ENCODE data around the gene MED4. TPM values are rescaled to one million over a fixed set of nuclear protein-coding genes. Genes with fewer than 3 reads are reported as not detected.

Gene MED4
- polyA plus RNA-seq, 1 of the 3 experiments (the other 2 are of a cell fraction): 42.2 TPM

DNA sequence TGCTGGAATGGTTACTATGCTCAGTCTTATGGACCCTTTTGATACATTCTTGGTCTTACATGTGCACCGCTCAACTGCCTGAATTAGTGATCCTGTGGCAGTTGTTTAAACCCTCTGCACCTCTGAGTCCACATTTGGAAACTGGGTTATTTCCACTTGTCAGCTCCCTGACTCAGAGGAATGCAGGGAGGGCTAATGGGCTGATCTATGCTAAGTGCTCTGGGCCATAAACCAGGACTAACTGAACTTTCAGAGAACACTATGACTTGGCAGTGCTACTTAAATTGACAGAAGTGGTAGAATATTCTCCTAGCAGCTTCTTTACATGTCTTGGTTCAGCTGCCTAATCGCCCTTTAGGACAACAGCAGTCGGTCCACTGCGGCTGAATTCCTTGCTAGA lies 26.8 kb upstream of the MED4 start:
- no peak for DNase-seq
- no peaks in the 10 kb centered on the region for H3K9me3 ChIP-seq
- H3K36me3 ChIP-seq (replicated peaks in 1 of 2; ENCODE audit: control insufficient read depth in 1 of 2, insufficient read depth in 2 of 2, low read length in 1 of 2): no peaks in the 10 kb centered on the region
- H4K20me1 ChIP-seq (ENCODE audit: insufficient read depth): no peaks in the 10 kb centered on the region
- no peaks in the 10 kb centered on the region for H3K27me3 ChIP-seq (ENCODE audit: insufficient read depth)
- no peaks in the 10 kb centered on the region for H3F3A ChIP-seq (replicated peaks; ENCODE audit: insufficient read depth)
- H3K79me2 ChIP-seq (ENCODE audit: insufficient read depth): no peaks in the 10 kb centered on the region
- TF ChIP-seq NRF1 (IDR thresholded peaks at IDR 0.05; ENCODE audit: low read depth, low read length) (no peak), RXRA (IDR thresholded peaks at IDR 0.05; ENCODE audit: borderline replicate concordance, low read depth) (no peak), REST (IDR thresholded peaks at IDR 0.05; ENCODE audit: low read depth, low read length) (no peak), ELF1 (IDR thresholded peaks at IDR 0.05) (no peak), RCOR1 (IDR thresholded peaks at IDR 0.05; ENCODE audit: low read length) (no peak), SMC3 (IDR thresholded peaks at IDR 0.05; ENCODE audit: low read depth, low read length) (no peak), FOXM1 (IDR thresholded peaks at IDR 0.05; ENCODE audit: low read depth) (no peak), TEAD4 (IDR thresholded peaks at IDR 0.05; ENCODE audit: borderline replicate concordance, insufficient read depth) (no peak), USF2 (IDR thresholded peaks at IDR 0.05; ENCODE audit: borderline replicate concordance, low read depth, low read length) (no peak), POLR2AphosphoS5 (IDR thresholded peaks at IDR 0.05; ENCODE audit: low read depth, low read length) (no peak), IRF3 (IDR thresholded peaks at IDR 0.05; ENCODE audit: low read depth, low read length) (no peak), EZH2phosphoT487 (IDR thresholded peaks at IDR 0.05; ENCODE audit: borderline replicate concordance, low read depth) (no peak), JUND (IDR thresholded peaks at IDR 0.05) (no peak), MEF2A (IDR thresholded peaks at IDR 0.05; ENCODE audit: borderline replicate concordance, low read depth) (no peak), FOXJ3 (CRISPR knock-in tag; IDR thresholded peaks at IDR 0.05) (no peak), YY1 (IDR thresholded peaks at IDR 0.05; ENCODE audit: low read depth) (no peak), ZBTB33 (IDR thresholded peaks at IDR 0.05; ENCODE audit: borderline replicate concordance, low read depth) (no peak), TAF1 (IDR thresholded peaks at IDR 0.05; ENCODE audit: borderline replicate concordance, low read depth, low read length) (no peak)
- TF ChIP-seq, protein P1, sequence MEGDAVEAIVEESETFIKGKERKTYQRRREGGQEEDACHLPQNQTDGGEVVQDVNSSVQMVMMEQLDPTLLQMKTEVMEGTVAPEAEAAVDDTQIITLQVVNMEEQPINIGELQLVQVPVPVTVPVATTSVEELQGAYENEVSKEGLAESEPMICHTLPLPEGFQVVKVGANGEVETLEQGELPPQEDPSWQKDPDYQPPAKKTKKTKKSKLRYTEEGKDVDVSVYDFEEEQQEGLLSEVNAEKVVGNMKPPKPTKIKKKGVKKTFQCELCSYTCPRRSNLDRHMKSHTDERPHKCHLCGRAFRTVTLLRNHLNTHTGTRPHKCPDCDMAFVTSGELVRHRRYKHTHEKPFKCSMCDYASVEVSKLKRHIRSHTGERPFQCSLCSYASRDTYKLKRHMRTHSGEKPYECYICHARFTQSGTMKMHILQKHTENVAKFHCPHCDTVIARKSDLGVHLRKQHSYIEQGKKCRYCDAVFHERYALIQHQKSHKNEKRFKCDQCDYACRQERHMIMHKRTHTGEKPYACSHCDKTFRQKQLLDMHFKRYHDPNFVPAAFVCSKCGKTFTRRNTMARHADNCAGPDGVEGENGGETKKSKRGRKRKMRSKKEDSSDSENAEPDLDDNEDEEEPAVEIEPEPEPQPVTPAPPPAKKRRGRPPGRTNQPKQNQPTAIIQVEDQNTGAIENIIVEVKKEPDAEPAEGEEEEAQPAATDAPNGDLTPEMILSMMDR (IDR thresholded peaks at IDR 0.05): no peak
- H3K27ac ChIP-seq (ENCODE audit: low read depth in 2 of 2, low read length in 1 of 2): no peak overlapping the region
- ChIA-PET CTCF (interaction anchor here (0.8 to 1.3 kb wide), 2 partner anchors 27 to 459 kb away, joined by 3 read pairs; partner anchors contain the start of gene MED4), POLR2A (no interaction called here)
- H2AFZ ChIP-seq (ENCODE audit: low read depth): no peak overlapping the region
- H3K9me2 ChIP-seq: no peaks in the 10 kb centered on the region
- no peak overlapping the region for H3K4me2 ChIP-seq
- H3K4me1 ChIP-seq (ENCODE audit: control insufficient read depth in 1 of 2, insufficient read depth in 2 of 2, low read depth in 1 of 2, low read length in 1 of 2): no peaks in the 10 kb centered on the region
- 88% methylated on average over 4 of the region's 4 CpGs for WGBS (ENCODE audit: low lambda C conversion rate)
- H3K9ac ChIP-seq: no peak overlapping the region
- no peak overlapping the region for H3K4me3 ChIP-seq (ENCODE audit: low read depth in 2 of 2, low read length in 1 of 2)

All from SK-N-SH (cell line).